GM20431 (cell line): ENCODE results near the gene DCLK1.
"Not testable (repeated sequence)": the region's sequence is repeated elsewhere in the genome, so short reads cannot be mapped to it uniquely, and the experiment has no call there.

ENCODE experiments used
- in situ Hi-C: fragments of 300-500 bp; cut with MseI, MboI; formaldehyde crosslinking; loops from one replicate; pipeline ENCODE4 v1.15.0; 2020; ENCODE audit warnings: low sequenced_read_pairs; ENCODE audit not compliant: unreplicated experiment

The DCLK1 gene

DNA sequence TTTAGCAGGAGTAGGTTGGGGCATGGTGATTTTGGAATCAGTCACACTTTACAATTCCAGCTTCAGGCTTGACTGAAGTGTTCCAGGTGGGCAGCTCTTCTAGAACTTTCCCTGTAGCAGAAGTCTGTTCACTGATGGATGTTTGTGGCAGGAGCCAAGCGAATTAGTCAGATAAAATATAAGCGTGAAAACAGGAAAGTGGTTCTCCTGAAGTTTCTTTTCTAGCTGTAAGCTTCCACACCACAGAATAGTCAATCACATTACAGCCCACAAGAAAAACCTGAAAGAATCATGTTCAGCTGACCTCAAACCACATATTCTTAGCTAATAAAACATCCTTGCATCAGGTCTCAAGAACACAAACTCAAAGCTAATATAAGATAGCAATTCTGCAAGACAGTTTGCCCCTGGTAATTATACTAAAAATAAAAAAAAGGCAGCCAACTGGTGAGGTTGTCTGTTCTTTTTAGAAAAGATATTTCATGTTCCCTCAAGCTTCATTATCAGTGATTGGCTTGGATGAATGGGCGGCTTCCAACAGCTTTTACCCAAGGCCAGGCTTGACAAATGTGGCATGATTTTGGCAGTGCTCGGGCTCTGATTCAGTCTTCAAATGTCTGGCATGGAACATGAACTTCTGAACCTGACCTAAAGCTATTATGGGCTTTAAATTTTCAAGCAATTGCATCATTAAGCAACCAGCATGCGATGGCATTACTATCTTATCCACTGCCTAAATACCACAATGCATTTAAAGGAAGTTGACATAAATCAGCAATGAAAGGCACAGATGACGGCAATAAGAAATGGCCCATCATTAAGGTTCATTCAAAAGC lies 136.8 kb downstream of the DCLK1 start:
- in situ Hi-C loops, result no loop called here

DNA sequence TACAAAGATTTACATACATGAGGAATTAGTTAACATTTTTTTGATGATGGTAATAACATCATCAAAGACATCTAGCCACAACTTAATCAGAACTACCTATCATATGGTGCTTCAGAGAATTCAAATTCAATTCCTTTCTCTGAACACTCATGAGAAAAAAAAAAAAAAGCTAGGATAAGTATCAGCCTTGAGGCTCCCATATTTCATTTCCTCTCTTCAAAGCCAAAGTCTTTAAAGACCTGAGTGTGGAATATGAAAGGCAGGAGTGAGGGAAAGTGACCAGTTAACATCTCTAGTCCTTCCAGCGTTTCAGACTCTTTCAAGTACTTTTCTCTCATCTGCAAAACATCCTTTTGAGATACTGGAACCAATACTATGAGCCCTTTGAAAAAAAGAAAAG lies 137.5 kb downstream of the DCLK1 start:
- in situ Hi-C loops, result no loop called here

DNA sequence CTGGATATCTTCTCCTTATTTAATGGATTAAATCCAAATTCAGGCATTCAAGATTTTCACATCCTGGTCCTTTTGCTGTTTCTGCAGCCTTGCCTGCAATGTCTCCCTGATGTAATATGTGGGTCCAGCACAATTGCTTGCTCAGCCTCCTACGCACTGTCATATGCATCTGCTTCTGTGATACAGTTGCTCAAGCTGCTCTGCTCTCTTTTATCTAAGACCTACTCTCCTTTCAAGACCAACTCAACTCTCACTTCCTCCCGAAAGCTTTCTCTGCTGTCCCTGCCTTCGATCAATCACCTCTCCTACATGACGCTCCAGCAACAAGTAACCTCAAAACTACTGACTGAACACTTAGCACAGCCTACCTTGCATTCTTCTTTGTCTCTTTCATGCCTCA lies 138.2 kb downstream of the DCLK1 start:
- in situ Hi-C loops, result no loop called here

DNA sequence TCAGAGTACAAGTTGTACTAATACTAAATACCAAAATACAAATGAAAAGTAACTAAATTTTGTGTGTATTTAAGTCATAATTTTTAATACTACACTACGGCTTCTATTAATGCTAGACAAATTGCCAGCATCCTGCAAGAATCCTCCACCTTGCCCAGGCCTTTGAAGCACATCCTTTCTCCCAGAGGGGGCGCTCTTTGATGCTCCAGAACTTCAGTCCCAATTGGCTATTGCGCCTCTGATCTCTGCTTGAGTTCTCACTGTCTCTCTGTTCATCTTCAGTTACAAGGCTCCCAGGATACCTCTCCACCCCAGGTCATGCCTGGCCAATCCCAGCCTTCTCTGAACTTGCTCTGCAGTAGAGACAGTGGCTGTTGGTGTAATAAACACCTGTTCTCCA lies 141.0 kb downstream of the DCLK1 start:
- in situ Hi-C loops, result no loop called here

DNA sequence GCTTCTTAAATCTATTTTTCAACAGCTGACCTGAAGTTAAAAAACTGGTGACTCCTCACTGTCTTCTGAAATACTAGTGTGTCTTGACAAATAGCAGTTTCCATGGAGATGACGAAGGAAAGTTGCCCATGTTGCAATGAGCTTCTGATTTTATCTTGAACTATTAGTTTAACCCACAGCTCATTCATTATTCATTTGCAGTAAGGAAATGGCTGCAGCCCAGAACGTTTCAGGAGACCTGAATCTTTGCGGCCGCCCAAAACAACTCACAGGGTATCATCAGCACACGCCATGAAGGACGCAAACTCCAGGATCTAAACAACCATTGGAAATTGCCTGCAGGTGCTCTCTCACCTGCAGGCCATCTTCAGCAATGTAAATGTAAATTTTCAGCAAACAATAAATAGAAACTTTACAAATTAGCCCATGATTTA lies 142.5 kb downstream of the DCLK1 start:
- in situ Hi-C loops, result loop anchor here (10.0 kb wide), 1 partner anchor 276 kb away; no protein-coding TSS in a partner anchor

DNA sequence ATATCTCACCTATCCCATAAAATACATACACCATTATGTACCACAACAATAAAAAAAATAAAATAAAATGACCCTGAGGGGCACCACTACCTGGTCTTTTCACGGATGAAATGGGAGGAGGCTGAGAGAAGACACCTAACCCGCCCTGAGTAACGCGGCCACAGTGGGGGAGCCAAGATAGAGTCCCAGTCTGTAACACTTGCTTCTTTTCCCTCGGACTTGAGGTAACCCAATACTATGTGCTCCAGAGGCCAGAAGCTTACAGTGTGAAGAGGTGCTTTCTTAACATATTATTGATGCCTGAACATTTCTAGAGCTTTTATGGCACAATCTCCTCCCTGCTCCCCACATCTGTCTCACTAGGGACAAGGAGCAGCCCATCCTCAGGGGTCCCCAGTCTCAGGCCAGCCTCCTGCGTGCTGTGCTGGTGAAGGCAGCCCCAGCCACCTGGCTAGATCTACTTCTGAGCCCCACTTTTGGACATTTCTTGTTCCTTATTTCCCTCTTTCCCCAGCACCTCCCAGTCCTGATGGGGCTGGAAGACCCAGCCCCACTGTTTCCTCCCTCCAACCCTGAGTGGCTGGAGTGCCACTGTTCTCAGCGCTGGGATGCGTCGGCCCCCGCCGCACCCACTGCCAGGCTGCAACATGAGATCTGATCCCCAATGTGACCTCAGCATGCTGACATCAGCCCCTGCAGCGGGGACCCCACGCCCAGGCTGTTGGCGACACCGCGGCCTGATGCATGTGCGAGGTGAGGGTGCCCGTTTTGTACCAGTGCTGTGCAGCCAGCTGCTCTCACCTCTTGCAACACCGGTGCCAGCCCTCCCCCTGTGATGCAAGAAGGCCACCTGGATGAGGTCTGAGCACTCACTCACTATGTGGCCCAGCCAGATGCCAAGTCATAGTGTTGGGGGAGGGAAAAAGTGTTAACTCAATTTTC lies 143.3 kb downstream of the DCLK1 start:
- in situ Hi-C loops, result loop anchor here (10.0 kb wide), 1 partner anchor 277 kb away; no protein-coding TSS in a partner anchor

DNA sequence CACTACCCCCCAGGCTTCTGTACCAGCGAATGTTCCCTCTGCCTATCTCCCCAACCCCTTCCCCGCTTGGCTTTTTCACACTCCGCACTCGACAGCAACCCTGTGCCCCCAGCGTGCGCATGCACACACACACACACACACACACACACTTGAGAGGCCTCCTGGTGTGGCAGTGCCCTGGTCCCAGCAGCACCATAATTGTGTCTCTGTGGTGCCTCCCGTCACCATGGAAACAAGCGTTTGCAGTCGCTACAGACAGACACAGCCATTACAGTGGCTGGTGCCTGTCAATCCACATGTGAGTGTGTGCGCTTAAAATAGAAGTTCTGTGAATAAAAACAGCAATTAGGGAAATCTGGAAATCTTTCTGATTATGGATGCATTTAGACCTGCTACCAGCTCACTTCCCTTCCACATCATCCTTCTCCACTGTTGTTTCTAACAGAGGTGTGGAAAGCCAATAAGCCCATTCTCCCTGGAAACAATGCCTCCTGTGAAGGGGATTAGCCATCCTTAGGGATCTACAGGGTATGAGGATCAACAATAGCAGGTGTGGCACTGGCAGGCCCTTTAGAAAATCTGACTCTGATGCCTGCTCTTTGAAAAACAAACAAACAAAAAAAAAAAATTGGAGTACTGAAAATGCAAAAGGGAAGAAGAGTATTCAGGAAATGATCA lies 146.3 kb downstream of the DCLK1 start:
- in situ Hi-C loops, result loop anchor here (10.0 kb wide), 1 partner anchor 280 kb away; no protein-coding TSS in a partner anchor

DNA sequence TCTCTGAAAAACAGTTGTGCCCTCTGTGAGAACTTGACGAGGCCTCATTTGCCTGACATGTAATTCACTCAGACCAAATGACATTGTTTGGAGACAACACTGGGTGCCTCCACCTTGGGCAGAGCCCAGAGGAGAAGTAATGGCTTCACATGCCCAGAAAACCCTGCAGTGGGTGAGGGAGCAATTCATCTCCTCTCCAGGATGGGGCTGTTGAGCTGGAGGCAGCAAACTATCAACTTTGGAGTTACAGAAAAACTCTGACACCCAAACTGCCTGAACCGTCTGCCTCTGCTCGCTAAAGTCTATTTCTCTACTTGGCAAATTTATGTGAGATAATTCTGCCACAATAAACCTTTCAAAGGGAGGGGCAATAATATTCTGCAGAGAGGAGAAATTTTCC lies 146.9 kb downstream of the DCLK1 start:
- in situ Hi-C loops, result loop anchor here (10.0 kb wide), 1 partner anchor 281 kb away; no protein-coding TSS in a partner anchor

DNA sequence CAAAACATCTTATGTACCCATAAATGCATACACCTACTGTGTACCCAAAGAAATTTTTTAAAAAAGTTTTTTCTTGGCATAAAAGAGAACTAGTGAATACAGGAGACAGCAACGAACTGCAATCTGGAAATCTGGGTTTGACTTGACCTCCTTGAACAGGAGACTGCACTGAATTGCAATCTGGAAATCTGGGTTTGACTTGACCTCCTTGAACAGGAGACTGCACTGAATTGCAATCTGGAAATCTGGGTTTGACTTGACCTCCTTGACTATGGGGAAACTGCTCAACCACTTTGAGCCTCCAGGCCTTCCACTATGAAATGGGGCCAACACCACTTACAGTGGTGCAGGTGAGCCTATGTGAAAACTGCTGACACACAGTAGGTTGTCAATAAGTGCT lies 147.5 kb downstream of the DCLK1 start:
- in situ Hi-C loops, result loop anchor here (10.0 kb wide), 1 partner anchor 281 kb away; no protein-coding TSS in a partner anchor

DNA sequence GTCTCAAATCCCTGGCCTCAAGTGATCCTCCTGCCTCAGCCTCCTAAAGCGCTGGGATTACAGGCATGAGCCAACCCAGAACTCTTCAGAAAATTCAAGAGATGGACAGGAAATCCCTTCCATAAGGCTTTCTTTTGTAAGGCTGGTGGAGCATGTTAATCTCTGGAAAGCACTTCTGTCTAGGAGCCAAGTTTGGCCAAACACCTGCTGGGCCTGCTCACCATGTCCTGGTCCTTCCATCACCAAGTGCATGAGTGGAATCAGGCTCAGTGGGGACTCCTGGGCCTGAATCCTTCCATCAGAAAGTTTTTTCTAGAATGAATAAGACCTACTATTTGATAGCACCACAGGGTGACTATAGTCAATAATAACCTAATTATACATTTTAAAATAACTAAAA lies 148.0 kb downstream of the DCLK1 start:
- in situ Hi-C loops, result loop anchor here (10.0 kb wide), 1 partner anchor 282 kb away; no protein-coding TSS in a partner anchor

DNA sequence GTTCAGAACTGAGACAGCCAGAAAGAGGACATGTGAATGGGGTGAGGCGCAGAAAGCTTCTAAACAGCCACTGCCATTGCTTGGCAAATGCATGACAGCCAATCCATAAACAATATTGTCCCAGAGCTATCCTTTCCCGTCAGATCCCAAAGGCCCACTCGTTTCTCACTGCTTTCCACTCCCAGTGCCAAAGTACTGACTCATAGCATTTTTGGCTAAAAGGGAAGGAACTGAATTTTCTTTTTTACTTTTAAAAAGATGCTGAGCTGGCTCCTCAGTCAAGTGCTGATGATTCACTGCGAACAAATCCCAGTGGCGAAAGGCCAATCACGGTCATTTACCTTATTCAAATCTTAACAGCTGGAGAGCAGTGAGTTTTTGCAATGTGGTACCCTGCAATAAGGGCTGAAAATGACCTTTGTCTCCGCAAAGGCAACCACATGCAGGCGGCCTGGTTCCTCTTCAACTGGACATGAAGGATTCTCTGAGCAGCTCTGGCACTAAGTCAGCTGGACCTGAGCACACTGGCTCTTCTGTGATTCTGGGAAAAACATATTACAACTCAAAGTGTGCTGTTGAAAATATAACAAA lies 151.7 kb downstream of the DCLK1 start:
- in situ Hi-C loops, result no loop called here

DNA sequence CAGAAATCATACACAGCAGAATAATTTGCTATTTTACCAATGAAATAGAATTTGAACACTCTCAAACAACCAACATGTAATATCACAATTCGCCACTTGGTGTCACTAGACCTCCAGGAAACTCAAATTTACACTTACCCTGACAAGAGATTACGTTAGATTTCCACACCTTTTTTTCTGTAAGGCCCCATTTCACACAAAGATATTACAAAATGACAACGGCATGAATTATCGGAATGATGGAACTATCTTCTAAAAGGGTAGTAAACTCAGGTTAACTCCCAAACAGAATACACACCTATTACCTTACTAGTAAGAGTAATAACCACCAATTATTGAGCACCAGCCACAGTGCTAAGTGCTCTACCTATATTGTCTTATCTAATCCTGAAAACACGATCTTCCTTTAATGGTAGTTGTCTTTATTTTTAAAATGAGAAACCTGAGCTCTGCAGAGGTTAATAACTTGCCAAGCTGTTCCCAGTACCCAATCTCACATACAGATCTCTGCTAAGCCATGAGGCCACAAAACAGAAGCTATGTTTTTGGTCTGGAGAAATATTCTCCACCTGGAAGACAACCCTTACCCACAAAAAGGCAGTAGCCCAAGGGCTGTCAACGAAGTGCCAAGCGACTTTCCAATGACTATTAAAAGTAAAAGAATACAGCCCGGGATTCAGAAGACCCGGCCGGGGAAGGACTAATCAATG lies 152.4 kb downstream of the DCLK1 start:
- in situ Hi-C loops, result no loop called here

DNA sequence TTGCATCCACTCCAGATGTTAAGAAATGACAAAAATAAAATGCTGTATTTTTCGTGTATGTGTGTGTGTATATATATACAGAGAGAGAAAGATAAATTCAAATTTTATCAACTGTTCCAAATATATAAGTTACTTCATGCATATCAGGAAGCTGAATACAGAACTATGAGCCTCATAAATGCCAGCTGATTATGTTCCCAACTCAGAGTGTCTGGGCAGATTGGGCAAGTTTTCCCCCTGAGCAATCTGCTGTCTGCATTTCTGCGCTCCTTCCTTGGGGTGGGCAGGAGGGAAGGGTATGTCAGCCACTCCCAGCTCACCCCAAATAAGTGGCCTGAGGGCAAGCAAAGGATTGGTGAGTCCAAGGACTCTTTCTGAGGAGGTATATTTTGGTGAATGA lies 154.1 kb downstream of the DCLK1 start:
- in situ Hi-C loops, result no loop called here

DNA sequence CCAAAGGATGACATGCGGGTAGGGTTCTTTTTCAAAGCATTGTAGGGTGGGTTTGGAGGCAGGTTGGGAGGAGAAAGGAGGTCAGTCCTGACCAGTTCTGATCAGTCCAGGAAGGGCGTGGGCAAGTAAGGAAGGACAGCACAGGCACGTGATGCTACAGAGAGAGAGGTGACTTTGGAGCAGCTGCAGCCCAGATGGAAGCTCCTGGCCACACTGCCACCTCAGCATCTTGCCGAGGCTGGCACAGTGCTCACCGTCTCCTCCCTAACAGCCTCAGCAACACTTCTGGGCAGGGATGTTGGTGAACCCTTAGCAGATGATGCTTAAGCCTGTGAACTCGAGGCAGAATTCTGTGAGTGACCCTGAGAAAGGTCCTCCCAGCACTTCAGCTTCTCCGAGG lies 155.1 kb downstream of the DCLK1 start:
- in situ Hi-C loops, result no loop called here

DNA sequence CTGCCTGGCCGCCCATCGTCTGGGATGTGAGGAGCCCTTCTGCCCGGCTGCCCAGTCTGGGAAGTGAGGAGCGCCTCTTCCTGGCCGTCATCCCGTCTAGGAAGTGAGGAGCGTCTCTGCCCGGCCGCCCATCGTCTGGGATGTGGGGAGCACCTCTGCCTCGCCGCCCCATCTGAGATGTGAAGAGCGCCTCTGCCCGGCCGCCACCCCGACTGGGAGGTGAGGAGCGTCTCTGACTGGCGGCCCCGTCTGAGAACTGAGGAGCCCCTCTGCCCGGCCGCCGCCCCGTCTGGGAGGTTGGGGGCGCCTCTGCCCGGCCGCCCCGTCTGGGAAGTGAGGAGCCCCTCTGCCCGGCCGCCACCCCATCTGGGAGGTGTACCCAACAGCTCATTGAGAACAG lies 164.2 kb downstream of the DCLK1 start:
- in situ Hi-C loops, result not testable (repeated sequence)

DNA sequence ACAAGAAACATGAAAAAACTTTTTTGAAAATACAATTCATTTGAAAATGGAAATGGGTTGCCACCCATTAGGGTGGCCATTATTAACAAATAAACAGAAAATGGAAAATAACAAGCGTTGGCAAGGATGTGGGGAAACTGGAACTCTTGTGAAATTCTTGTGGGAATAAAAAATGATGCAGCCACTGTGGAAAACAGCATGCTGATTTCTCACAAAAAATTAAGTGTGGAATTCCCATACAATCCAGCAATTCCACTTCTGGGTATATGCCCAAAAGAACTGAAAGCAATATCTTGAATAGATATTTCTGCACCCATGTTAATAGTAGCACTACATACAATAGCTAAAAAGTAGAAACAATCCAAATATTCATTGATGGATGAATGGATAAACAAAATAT lies 165.2 kb downstream of the DCLK1 start:
- in situ Hi-C loops, result no loop called here

DNA sequence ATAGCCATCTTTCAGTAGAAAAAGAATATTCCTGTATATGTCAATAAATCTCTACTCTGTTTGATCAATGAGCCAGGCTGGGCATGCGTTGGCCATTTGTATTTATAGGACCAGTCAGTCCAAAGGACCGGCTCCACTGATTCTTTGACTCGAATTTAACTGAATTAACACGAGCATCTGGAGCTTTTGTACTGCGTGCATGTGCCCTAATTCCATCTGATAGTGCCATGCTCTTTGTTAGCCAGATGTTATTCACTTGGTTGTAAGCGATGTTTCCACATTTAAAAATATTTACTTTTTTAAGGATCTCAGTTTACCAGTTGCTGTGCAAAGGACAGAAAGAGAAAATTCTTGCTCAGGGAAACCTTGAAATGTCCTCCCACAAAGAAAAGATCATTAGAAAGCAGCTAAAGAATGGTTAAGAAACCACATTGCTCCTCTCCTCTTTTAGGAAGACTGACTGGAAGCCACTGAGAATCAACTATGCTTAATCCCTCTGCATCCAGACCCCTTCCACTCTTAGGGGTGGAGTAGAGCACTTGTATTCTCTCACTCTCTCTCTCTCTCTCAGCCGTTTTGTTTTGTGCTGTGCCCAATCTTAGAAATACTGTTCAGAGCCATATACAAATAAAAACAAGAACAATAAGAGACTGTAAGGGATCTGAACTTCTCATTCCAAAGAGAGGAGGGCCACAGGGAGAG lies 165.8 kb downstream of the DCLK1 start:
- in situ Hi-C loops, result no loop called here

DNA sequence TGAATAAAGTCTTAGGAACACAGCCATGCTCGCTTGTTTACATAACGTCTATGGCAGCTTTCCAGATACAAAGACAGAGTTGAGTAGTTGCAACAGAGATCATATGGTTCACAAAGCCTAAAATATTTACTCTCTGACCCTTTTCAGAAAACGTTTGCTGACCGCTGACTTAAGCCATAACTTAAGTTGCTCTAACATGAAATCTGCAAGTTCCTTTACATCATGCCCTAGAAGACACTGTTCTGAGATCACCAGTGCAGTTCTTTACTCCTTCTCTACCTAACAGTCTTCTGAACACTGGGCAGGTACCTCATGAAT lies 166.4 kb downstream of the DCLK1 start:
- in situ Hi-C loops, result no loop called here
